HG03575 (cell line): ENCODE results near the gene CEP83.
A peak's percentile ranks its signal among the peaks of the same experiment; 100 is the strongest.
"Not testable (repeated sequence)": the region's sequence is repeated elsewhere in the genome, so short reads cannot be mapped to it uniquely, and the experiment has no call there.

ENCODE experiments used
- ATAC-seq: cut with Tn5 transposase; IDR thresholded peaks from one replicate; pipeline ENCODE4 v1.9.1; 2021; ENCODE audit not compliant: unreplicated experiment, insufficient number of reproducible peaks, low FRiP score; ENCODE audit errors: extremely low read depth

The CEP83 gene

DNA sequence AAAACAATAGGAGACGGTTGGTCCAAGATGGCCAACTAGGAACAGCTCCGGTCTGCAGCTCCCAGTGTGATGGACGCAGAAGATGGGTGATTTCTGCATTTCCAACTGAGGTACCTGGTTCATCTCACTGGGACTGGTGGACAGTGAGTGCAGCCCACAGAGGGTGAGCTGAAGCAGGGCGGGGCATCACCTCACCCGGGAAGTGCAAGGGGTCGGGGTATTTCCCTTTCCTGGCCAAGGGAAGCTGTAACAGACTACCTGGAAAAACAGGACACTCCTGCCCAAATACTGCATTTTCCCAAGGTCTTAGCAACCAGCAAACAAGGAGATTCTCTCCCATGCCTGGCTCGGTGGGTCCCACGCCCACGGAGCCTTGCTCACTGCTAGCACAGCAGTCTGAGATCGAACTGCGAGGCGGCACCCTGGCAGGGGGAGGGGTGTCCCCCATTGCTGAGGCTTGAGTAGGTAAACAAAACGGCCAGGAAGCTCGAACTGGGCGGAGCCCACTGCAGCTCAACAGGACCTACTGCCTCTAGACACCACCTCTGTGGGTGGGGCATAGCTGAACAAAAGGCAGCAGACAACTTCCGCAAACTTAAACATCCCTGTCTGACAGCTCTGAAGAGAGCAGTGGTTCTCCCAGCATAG, 70.1 kb downstream of the CEP83 start:
- ATAC-seq = not testable (repeated sequence)

- no peak for ATAC-seq
These were observed 73.2 kb downstream of the CEP83 start for GRCh38 chr12:94386422-94386821.

- ATAC-seq = no peak
These were observed 75.6 kb downstream of the CEP83 start for GRCh38 chr12:94384030-94384429.

- no peak for ATAC-seq
These were observed 79.2 kb downstream of the CEP83 start for GRCh38 chr12:94380507-94380906.

DNA sequence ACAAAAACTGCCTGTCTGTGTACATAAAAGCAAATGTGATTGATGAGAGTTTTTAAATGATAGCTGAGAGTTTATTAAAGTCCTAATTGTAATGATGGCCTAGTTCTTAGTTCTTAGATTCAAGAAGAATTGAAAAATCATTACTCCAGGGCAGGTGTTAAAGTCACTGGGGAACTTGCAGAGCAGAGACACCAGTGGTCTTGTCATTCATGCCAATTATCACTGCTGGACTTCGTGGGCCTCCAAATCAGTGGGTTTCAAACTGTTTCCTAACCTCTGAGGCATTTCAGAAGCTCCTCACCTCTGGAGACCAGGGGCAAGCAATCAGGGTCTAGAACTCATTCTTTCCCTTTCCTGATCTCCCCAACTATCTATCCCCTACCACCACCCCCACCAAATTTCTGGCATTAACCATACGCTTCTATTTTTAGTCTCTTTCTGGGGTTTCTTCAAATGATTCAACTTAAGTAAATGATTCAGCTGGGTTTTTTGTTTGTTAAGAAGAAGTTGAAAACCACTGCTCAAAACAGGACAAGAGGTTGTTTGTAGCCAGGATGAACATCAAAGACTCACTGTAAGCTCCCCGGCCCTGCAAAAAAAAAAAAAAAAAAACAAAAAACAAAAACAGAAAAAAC, 80.1 kb downstream of the CEP83 start:
- no peak for ATAC-seq

- no peak for ATAC-seq
These were observed 82.1 kb downstream of the CEP83 start for GRCh38 chr12:94377599-94377998.

GRCh38 chr12:94374124-94374523, 85.5 kb downstream of the CEP83 start:
- no peak for ATAC-seq

- peak; percentile 65 for ATAC-seq
These were observed 87.2 kb downstream of the CEP83 start for GRCh38 chr12:94372461-94372860.

DNA sequence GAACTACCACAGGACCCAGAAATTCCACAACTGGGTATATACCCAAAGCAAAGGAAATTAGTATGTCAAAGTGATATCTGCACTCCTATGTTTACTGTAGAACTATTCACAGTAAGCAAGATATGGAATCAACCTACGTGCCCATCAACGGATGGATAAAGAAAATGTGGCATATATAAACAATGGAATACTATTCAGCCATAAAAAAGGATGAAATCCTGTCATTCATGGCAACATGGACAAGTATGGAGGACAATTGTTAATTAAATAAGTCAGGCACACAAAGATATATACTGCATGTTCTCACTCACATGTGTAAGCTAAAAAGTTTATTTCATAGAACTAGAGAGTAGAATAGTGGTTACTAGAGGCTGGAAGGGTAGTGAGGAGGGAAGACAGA, 97.0 kb downstream of the CEP83 start:
- no peak for ATAC-seq

- no peak for ATAC-seq
These were observed 99.9 kb downstream of the CEP83 start for GRCh38 chr12:94359761-94360160.

DNA sequence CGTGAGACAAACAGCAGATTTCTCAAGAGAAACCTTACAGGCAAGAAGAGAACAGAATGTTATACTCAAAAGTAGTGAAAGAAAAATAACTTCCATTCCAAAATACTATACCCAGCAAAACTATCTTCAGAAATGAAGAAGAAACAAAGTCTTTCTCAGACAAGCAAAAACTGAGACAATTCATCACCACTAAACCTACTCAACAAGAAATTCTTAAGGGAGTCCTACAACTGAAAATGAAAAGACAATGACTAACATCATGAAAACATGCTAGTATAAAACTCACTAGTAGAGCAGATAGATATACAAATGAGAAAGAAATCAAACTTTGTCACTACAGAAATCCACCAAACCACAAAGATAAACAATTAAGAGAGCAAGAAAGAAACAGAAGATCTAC, 106.5 kb downstream of the CEP83 start:
- no peak for ATAC-seq

DNA sequence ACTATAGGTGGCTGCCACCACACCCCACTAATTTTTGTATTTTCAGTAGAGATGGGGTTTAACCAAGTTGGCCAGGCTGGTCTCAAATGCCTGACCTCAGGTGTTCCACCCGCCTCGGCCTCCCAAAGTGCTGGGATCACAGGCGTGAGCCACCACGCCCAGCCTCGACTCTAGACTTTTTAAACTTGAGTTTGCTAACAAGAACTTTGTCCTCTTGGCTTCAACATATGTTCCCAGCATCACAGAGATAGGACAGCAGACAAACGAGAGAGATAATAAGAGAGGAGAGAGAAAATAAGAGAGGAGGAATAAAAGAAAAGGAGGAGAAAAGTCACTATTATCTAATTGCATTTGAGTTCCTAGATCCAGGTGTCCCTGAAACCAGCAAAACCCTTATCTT, 119.1 kb downstream of the CEP83 start:
- ATAC-seq = no peak

GRCh38 chr12:94338006-94338794, 121.5 kb downstream of the CEP83 start:
- no peak for ATAC-seq

GRCh38 chr12:94336211-94336925, 123.3 kb downstream of the CEP83 start:
- no peak for ATAC-seq

GRCh38 chr12:94333396-94333795, 126.3 kb downstream of the CEP83 start:
- ATAC-seq = no peak

- ATAC-seq = no peak
These were observed 130.3 kb downstream of the CEP83 start for GRCh38 chr12:94329366-94329765.

GRCh38 chr12:94327809-94328208, 131.9 kb downstream of the CEP83 start:
- no peak for ATAC-seq

GRCh38 chr12:94326727-94327126, 132.9 kb downstream of the CEP83 start:
- ATAC-seq = no peak

- ATAC-seq = no peak
These were observed 133.4 kb downstream of the CEP83 start for GRCh38 chr12:94326234-94326633.

GRCh38 chr12:94322346-94322745, 137.3 kb downstream of the CEP83 start:
- no peak for ATAC-seq
